Stimulated activated CD8-positive, alpha-beta memory T cell treated with anti-CD3 and anti-CD28 coated beads, Interleukin-7, amount 100 ng/mL, for 1 hour (primary cell): ENCODE measurements around the gene AKAP5.
A peak's percentile ranks its signal among the peaks of the same experiment; 100 is the strongest.
"Not testable (repeated sequence)": the region's sequence is repeated elsewhere in the genome, so short reads cannot be mapped to it uniquely, and the experiment has no call there.

Source experiments
- DNase-seq, 2 donors: peaks; one replicate each; pipeline ENCODE4 v3.0.0-alpha.2; 2020; ENCODE audit warnings: low read depth in 2 of 2

The AKAP5 gene

DNA sequence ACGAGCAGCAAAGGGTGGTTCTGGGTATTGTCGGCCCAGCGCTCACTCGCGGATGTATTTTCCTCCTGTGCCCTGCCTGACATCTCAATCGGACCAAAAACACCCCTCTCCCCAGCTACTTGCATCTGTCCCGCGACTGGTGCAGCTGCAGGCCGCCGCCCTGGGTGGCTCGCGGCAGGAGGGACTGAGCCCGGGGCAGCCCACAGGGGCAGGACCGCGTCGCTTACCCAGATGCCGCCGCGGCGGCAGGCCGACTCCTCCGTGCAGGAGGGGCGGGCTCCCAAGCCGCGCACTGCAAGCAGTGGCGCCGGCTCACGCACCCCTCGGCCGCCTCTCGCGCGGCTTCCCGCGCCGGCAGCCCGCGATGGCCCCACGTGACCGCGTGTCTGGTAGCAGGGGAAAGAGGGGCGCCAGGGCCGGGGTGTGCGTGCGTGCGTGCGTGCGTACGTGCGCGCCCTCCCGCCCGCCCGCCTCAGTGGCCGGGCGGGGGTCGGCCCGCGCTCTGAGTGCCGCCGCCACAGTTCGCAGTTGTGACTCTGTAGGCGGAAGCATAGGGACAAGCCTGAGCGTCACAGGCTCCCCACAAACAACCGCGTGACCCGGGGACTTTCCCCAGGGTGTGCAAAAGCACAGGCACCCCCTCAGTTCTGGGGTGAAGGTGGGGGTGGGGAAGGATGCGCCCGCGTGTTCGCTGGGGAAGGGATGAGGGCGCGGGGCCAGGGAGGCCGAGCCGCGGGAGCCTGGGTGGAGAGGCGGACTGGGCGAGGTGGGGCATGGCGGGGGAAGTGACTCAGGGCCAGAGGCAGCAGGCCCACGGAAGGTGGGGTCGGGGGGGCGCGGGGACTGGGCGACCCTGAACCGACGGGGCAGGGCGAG lies 38.4 kb downstream of the AKAP5 start, which contains the start of gene ZBTB25:
ZBTB25 (minus strand) TSS at position 405 of the 876 bp plus-strand sequence. CDS start 13,305 bp downstream, outside the sequence.
- peak; percentile 88 to 90 for DNase-seq

DNA sequence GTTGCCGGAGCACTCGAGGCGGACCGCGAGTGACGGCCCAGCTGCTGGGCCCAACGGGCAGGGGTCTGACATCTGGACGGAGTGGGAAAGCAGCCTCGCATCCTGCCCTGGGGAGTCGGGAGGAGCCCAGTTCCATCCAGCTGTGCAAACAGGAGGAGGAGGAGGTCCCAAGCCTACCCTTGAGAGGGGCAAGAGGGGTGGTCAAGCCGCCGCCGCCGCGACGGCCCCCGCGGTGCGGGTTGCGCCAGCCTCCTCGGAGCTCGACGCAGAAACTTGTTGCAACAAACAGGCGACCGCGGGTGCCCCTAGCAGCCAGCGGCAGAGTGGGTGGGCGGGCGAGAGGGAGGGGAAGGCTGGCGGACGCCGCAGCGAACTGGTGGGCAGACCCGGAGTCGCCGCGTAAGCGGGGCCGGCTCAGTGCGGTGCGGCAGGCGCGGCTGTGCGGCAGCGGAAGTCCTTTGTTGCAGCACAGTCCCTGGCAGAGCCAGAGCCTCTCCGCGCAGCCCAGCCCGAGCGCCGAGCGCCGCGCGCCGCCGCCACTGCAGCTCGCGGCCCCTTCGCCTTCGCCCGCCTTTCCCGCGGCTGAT lies 39.1 kb downstream of the AKAP5 start, which contains the start of gene ZBTB1:
ZBTB1 (plus strand) TSS at position 461 of the 587 bp plus-strand sequence. CDS start 16,735 bp downstream, outside the sequence.
- peak; percentile 63 to 72 for DNase-seq

DNA sequence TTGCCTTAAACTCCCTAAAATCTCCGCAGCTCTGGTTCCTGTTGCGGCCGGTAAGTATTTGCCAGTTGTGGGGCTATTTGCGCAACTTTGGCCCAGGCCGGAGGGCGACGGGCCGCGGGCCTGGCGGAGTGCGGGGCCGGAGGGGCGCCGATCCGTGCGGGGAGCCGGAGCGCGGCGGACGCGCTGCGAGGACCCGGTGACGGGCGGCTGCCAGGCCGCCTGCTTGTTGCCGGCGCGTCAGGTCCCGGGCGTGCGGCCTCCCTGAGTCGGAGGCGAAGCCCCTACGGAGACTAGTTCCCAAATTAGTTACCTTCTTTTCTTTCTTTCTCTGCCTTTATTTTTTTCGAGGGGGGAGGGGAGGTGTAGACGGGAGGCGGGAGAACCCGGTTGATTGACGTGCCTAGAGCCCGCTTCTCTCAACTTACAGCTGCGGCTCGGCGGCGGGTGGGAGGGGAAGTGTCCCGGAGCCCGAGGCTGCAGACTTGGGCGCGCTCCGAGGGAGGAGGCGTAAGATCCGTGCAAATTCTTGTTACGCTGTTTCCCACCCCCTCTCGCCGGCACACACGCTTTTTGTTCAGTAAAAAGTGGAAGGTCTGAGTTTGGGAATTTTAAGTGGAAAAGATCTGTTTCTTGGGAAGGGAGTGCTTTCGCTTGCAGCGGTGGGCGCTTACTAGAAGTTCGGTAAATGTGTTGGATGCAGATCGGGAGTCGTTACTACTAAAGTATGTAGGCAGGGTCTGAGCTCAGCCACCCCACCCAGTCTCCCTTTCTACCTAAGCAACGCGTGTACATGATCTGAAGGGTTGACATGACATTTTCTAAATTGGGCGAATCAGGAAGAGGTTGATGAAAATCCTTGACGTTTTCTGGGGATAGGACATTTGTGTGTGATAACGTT lies 39.8 kb downstream of the AKAP5 start:
- peak; percentile 61 to 67 for DNase-seq

- DNase-seq: no peak
Measured at GRCh38 chr14:64506721-64507120, 41.4 kb downstream of the AKAP5 start.

- no peak for DNase-seq
Measured at GRCh38 chr14:64507376-64508156, 42.3 kb downstream of the AKAP5 start.

DNA sequence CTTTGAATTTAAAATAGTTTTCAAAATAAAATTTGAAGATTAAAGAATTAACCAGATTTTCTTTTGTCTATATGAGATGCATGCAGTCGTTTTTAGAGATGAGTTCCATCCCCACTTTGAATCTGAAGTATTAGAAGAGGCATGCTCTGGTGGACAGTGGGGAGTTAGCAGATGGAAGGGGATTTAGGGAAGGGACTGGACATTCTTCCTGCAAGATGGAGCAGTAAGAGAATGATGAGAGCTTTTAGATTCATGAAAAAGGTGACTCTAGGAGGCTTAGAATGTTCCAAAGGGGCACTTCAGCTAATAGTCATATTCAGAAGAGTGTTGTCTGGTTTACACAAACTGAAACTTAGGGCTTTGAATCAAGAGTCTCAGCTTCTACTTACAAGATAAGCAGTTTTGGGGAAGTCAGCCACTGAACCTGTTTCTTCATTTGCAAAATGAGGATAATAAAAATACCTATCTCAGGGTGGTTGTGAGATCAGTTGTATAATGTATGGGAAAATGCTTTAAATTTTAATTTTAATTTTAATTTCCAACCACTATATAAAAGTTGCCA lies 43.0 kb downstream of the AKAP5 start:
- DNase-seq: no peak

- no peak for DNase-seq
Measured at GRCh38 chr14:64509036-64509435, 43.7 kb downstream of the AKAP5 start.

- peak; percentile 41 to 52 for DNase-seq
Measured at GRCh38 chr14:64510825-64511671, 45.7 kb downstream of the AKAP5 start.

GRCh38 chr14:64513271-64513670 lies 48.0 kb downstream of the AKAP5 start:
- DNase-seq: no peak

DNA sequence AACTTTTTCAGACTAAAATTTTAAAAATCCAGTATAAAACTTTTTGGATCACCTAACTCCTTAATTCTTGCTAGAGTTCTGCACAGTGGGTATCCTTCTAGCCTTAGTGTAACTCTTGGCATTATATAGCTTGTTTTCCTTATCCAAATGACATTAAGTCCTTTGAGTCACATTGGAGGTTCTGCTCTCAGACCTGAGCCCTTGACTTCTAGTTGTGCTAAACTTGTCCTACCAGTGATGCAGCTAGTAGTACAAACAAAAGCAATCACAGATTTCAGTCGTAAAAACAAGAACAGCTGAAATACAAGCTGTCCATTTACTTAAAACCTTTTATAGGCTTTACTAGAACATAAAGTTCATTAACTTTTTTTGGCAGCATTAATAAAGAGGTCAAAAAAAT lies 49.8 kb downstream of the AKAP5 start:
- DNase-seq: no peak

DNA sequence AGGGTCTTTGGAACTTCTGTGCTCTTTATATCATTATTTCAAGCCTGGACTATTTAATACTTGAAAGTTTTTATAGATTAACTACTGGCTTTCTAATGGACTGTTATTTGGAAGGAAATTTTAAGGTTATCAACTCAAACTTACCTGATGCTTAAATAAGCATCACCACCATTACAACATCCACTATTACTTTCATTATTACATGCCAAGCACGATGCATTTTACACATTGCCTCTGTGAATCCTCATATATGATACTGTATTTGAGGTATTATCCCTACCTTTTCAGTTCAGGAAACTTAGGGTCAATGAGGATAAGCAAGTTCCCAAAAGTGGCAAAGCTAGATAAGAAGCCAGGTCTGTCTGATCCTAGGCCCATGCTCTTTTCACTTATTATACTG lies 51.7 kb downstream of the AKAP5 start:
- no peak for DNase-seq

- DNase-seq: not testable (repeated sequence)
Measured at GRCh38 chr14:64517667-64518066, 52.4 kb downstream of the AKAP5 start.

DNA sequence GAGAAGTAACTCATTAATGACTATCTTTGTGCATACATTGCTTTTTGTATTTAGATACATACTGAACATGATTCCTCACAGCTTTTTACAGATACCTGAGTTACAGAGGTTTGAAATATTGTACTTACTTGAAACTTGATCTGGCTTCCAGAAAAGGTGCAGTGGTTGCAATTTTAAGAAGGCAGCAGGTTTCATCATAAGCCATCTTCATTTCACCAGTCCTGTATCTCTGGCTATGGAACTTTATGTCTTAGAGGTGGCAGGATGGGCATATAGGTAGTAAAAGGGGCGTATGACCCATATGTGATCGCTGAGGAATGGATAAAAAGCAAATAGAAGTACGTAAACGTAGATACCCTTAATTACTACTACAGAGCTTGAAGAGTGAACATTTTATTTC lies 52.9 kb downstream of the AKAP5 start:
- no peak for DNase-seq

DNA sequence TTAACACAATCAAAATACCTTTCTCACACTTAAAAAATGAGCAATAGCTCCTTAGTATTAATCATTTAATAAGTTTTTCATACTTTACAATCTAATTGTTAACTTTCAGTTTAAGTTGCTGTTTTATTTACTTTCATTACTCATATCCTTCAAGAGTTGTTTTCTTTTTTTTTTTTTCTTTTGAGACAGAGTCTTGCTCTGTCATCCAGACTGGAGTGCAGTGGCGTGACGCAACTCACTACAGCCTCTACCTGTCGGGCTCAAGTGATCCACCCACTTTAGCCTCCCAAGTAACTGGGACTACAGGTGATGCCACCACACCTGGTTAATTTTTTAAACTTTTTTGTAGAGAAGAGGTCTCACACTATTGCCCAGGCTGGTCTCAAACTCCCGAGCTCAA lies 55.4 kb downstream of the AKAP5 start:
- no peak for DNase-seq

GRCh38 chr14:64522591-64523355 lies 57.5 kb downstream of the AKAP5 start:
- DNase-seq: no peak
